Renal cortex interstitium (tissue), 11 donors: ENCODE measurements around the gene CTSH. TPM values are rescaled to one million over a fixed set of nuclear protein-coding genes. Genes with fewer than 3 reads are reported as not detected.

Source experiments
- DNase-seq, 11 donors: peaks; one replicate each; pipeline ENCODE4 v3.0.0-alpha.2; 2013; ENCODE audit warnings: low read depth in 9 of 11, low spot score in 4 of 11; ENCODE audit errors: extremely low read depth in 1 of 11
- polyA plus RNA-seq, 3 donors: library from polyadenylated mRNA; unstranded; fragments of 120-200 nt; gene quantifications; one replicate each; pipeline ENCODE4 v1.2.1, GENCODE V29; 2013; ENCODE audit not compliant: insufficient read length in 3 of 3

The CTSH gene
- polyA plus RNA-seq, 3 donors, result 118 to 167 (median 160) TPM

GRCh38 chr15:78955355-78955754 is 10.5 kb upstream of the CTSH start:
- DNase-seq, result no peak

GRCh38 chr15:78951841-78952238 is 7.0 kb upstream of the CTSH start:
- no peak for DNase-seq

- DNase-seq, result no peak
Measured at GRCh38 chr15:78950902-78951840, 6.3 kb upstream of the CTSH start.

- DNase-seq, result no peak
Measured at GRCh38 chr15:78950343-78950742, 5.5 kb upstream of the CTSH start.

GRCh38 chr15:78949461-78949860 is 4.6 kb upstream of the CTSH start:
- DNase-seq, result no peak

- DNase-seq, result no peak
Measured at GRCh38 chr15:78947506-78947905, 2.7 kb upstream of the CTSH start.

- no peak for DNase-seq
Measured at GRCh38 chr15:78946493-78946892, 1.6 kb upstream of the CTSH start.

GRCh38 chr15:78944202-78944625 is 632 bp downstream of the CTSH start:
- DNase-seq, result no peak

- no peak for DNase-seq
Measured at GRCh38 chr15:78943692-78944091, 1.2 kb downstream of the CTSH start.

GRCh38 chr15:78942741-78943140 is 2.1 kb downstream of the CTSH start:
- DNase-seq, result no peak

- DNase-seq, result no peak
Measured at GRCh38 chr15:78938658-78939488, 6.0 kb downstream of the CTSH start.

GRCh38 chr15:78937132-78937739 is 7.6 kb downstream of the CTSH start:
- no peak for DNase-seq

- no peak for DNase-seq
Measured at GRCh38 chr15:78934655-78935023, 10.2 kb downstream of the CTSH start.

GRCh38 chr15:78933823-78934654 is 10.8 kb downstream of the CTSH start:
- no peak for DNase-seq

- DNase-seq, result no peak
Measured at GRCh38 chr15:78933187-78933822, 11.5 kb downstream of the CTSH start.

GRCh38 chr15:78932258-78932808 is 12.5 kb downstream of the CTSH start:
- no peak for DNase-seq

GRCh38 chr15:78931439-78932257 is 13.2 kb downstream of the CTSH start:
- DNase-seq, result no peak
